IPS-NIHi11 (cell line): Measurements from ENCODE around the gene ARHGAP6.

Experiments
- DNase-seq: peaks from one replicate; pipeline ENCODE4 v3.0.0; 2012; ENCODE audit warnings: mixed read lengths, low spot score

Gene ARHGAP6

DNA sequence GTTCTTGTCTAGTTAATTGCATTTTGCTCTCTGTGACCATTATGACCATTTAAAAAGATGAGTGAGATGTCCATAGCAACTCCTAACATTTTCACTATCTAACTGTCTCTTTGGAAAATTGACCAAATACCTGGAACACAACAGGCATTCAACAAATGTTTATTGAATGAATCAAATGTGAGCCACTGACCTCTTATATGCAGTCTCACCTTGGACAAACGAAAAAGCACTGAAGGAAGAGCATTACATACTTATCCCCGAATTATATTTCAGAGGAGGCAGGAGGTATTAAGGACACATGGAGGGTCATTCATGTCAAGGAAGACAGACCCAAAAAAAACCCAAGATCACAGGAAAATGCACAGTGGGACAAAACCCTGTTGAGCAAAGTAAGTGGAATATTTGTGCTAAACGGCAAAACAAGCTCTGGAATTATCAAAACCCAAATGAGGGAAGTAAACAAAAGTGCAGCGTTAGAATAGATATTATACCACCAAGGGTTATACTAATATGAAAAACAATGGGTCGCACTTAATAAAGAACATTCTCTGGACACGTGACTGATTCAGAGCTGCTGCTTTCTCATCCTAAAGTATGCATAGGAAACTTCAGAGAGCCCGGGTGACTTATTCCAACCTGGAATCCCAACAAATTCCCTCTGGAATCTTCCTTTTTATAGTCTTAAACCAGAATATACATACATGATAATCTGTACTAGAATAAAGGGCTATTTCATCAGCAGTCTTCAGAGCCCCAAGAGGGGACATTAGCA, 240.6 kb downstream of the ARHGAP6 start:
- DNase-seq, result no peak

DNA sequence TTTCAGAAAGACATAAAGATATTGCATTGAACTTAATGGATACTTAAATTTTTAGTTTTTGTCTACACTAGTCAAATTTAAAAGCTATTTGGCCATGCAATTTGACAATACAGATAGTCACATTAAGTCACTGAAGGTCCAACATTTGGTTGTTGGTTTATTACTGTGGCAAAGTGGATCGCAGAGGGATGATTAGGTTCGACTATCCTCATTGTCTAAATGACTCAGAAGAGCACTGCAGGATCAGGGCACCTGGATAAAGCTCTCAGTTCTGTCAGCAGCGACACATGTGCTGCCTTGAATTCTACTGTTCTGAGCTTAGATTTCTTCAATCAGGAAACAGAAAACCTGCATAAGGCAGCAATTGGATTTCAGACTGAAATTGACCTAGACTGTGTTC, 241.8 kb downstream of the ARHGAP6 start:
- no peak for DNase-seq

DNA sequence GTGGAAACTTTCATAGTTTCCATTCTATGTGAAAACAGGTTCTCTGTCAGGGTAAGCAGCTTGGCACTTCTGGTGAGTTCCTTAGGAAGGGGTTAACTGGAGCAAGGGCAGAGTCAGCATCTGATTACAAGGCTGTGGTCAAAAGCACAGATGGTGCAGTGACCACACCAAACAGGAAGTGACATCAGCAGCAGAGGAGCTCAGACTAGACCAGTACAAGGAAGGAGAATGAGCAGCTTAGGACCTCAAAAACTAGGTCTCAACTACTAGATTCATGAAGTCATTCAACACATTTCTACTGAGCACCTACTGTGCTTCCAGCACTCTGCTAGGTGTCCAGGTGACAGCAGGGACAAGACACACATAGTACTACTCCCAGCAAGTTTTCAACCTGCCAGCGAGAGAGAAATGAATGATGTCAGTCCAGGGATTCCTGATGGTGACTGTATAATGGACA, 242.3 kb downstream of the ARHGAP6 start:
- DNase-seq, result no peak

DNA sequence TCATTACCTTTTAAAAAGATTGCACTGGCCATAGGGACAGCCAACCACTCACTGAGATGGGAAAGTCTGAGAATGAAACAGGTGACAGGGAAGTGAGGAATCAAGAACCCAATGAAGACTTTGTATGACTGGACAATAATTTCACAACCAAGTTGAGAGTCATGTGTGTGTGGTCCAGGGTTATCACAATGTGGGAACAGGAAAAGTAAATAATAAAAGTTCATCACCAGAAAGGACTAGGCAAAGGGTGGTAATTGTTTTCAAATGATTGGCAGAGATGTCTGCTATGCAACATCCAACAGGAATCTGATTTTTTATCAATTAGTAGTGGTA, 243.2 kb downstream of the ARHGAP6 start:
- no peak for DNase-seq

DNA sequence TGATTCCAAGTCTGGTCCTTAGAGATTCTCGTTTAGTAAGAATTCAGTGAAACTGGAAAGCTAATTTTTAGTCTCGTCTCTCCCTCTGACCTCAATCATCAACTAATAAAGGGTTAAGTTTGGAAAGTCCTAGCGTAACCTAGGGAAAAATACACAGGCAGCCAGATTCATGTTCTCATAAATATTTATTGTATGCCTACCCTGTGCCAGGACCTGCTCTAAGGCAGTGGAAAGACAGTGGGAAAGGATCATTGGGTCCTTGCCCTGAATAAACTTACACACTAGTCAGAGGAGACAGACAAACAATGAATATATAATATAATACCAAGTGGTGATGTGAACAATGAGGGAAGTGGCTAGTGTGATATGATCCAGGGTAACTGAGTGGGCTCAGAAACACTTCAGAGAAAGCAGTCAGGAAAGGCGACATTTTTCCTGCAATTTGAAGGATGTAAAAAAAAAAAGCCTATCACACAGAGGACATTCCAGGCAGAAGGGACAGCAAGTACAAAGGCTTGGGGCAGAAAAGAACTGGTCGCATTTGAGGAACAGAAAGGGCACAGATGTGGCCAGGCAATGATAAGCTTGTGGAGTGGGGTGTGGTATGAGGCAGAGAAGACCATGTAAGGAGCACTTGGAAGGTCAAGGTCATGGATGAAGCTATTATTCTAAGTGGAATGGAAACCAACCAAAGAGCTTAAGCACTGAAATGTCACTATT, 243.8 kb downstream of the ARHGAP6 start:
- DNase-seq, result no peak

DNA sequence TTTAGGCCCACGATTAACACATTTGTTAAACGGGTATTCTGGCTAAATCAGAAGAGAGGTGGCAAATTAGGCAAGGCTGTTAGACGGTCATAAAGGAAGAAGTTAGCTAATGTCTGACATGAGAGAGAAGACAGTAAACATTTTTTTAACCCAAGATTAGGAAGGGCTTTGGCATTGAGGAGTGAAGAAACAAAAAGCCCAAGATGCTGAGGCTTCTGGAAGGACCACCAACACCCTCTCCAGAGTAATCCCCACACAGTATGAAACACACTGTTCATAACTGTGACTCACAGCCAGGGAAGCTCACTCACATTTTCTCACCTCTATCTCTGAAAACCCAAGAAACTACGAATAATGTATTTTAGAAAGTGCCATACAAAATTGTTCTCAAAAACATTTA, 244.9 kb downstream of the ARHGAP6 start:
- no peak for DNase-seq

DNA sequence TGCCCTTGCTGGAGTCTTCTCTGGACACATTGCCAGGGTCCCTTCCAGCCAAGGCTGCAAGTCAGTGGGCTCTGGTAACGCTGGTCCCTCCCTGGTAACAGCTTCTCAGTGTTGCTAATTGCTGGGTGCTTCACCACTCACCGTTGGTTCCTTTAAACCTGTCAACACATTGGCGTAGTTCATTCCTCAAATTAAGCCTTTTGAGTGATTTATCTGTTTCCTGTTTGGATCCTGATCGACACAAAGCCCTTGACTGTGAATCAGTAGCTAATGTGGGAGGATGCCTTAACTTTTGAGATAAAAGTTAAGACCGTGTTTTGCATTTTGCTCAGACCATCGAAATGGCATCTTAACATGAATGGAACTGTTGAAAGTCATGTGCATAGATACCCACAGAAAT, 246.6 kb downstream of the ARHGAP6 start:
- DNase-seq, result no peak

DNA sequence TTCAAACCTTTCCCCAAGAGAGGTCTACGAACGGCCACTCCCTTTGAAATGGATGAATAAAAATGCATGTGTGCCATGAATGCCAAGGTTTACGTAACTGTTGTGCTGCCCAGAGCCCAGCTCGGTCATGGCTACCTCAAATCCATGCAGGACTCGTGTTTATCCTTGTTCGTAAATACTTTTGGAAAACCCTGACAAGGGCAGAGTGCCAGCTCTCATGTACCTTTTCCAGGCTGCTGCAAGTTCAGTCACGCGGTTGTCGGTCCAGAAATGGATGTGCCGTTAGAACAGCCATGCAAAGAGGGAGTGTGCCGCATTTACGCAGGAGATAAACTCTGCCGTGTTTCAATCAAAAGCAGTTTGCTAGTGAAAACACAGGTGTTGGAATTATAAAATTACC, 249.1 kb downstream of the ARHGAP6 start:
- DNase-seq, result no peak

DNA sequence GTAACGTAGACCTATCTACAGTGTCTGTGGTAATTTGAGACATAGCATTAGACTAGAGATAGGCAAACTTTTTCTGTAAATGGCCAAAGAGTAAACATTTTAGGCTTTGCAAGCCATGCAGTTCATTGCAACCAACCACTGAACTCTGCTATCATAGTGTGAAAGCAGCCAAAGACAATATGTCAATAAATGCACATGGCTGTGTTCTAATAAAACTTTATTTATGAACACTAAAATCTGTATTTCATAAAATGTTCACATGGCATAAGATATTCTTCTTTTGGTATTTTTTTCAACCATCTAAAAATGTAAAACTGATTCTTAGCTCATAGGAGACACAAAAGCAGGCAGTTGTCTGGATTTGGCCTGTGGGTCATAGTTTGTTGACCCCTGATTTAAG, 251.6 kb downstream of the ARHGAP6 start:
- DNase-seq, result no peak

DNA sequence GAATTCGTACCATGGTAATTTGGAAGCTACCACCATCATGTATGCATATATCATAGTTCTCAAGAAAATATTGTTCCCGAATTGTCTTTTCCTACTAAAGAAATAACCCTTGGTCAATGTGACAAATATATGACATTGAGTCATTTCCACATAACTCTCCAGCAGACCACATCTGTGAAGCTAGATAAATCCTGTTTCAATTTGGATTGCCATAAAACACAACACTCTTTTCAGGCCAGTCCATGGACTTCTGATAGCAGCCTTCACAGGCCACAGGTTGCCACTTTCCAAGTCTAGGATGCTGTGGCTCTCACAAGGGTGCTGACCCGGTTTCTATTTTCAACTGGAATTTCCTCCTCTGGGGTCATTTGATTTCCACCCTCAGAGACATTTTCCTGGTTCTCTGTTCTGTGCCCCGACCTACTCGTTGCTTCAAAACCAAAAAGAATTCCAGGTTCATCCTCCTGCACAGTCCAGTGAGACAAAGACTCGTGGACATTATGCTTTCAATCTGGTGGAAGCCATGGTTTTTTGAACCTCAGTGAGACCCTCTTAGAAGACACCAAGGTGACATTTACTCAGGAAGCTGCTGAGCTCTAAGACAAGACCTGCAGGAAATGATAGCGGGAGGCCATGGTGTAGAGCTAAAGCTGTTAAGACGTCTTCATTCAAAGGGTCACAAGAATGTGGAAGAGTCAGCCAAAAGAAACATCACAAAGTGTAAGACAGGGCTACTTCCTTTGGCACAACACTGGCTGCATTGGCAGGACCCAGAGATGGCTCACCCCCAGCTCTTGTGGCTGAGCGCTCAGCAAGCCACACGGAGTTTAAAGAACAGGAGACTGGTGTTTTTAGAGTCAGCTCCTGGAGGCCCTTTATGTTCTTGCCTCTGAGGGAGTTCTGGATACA, 252.8 kb downstream of the ARHGAP6 start:
- DNase-seq, result no peak

DNA sequence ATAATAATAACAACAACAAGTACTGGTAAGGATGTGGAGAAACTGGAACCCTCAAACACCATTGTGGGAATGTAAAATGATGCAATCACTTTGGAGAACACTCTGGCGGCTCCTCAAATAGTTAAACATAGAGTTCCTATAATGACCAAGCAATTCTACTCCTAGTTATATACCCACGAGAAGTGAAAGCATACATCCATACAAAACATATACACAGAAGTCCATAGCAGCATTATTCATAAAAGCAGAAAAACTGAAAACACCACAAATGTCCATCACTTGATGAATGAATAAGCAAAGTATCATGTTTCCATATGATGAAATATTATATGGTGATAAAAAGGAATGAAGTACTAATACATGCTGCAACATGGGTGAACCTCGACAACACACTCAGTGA, 255.8 kb downstream of the ARHGAP6 start:
- DNase-seq, result no peak

DNA sequence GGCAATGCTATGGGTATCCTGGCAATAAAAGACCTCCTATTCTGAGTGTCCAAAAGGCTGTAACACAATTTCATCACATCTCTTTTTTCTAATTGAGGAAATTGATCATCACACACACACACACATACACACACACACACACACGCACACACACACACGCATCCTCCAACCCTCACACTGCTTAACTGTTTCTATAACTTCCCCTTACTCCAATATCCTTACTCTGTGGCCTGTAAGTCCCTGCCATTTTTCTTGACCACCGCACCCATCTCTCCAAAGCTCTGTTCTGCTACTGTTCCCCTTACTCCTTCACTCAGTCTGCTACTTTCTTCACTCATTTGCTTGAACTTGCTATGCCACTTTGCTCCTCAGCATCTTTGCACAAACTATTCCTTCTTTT, 256.9 kb downstream of the ARHGAP6 start:
- no peak for DNase-seq

DNA sequence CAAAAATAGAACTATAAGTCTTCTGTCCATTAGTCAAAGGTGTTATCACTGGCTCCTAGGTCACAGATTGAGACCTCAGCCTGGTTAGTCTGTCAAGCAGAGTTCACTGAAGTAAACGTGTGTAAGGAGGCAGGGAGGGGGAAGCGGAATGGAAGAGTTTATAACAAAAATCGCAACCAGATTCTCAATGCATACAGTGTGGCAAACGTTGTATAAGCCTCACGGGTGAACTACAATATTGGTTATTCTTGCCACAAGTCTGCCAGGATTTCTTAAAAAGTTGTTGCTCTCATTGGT, 257.7 kb downstream of the ARHGAP6 start:
- DNase-seq, result no peak

DNA sequence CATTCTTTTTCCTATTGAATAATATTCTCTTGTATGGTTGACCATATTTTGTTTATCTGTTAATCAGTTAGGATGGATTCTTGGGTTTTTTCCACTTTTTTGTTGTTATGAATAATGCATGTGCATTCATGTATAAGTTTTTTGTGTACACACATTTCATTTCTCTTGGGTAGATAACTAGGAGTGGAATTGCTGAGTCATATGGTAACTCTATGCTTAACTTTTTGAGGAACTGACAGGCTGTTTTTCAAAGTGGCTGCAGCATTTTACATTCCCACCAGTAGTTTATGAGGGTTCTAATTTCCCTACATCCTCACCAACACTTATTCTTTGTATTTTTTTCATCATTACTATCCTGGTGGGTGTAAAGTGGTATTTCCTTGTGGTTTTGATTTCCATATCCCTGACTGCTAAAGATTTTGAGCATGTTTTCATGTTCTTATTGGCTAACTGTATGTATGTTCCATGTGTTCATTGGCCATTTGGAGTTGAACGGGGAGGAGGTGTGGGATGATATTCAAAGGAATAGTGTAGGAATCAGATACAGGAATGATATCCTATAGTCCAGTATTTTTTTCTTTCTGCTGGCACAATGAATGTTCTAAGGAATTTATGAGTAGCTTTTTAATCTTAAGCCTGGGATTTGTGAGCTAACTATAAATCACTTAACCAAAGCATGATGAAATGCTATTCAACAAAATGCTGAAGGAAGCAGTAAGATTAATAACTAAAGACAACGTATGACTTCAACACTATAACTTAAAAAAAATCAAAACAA, 258.2 kb downstream of the ARHGAP6 start:
- no peak for DNase-seq

DNA sequence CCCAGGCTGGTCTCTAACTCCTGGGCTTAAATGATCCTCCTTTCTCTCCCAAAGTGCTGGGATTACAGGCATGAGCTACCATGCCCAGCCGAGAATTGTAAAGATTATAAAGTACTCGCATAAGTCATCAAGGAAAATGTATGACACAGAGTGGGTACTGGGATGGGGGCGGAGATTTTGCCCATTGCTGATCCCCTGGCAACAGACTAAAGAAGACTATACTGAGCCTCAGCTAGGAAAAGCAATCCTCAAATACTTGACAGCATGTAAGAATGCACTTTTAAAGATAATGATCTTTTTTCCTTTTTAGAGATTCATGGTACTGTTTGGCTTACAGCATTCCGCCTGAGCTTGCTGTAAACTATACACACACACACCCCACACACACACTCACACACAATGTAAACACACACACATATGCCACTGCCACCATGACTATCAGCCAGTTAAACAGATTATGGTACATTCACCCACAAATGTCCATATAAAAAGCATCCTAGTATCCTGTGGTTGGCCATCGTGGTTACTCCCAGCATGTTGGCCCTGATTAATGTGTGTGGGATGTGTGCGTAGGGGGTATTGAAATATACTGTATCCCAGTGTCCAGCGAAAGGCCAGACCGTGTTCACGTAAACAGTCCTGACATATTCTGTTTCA, 259.5 kb downstream of the ARHGAP6 start:
- no peak for DNase-seq

DNA sequence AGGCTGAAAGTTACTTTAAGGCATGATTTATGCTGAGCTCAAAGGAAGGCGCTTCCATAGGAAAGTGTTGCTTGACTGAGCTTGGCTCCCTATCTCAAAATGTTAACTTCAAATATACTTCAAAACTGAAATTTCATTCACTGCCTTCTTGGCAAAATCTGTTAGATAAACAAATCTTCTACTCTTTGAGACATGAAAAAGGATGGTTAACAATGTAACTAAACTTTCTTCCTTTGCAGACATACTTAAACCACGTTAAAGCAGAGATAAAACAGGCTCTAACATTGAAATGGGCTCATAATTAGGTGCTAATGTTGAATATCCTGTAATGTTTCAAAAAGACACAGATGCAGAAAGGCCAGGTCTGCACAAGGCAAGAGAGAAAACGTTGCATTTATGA, 262.1 kb downstream of the ARHGAP6 start:
- no peak for DNase-seq

DNA sequence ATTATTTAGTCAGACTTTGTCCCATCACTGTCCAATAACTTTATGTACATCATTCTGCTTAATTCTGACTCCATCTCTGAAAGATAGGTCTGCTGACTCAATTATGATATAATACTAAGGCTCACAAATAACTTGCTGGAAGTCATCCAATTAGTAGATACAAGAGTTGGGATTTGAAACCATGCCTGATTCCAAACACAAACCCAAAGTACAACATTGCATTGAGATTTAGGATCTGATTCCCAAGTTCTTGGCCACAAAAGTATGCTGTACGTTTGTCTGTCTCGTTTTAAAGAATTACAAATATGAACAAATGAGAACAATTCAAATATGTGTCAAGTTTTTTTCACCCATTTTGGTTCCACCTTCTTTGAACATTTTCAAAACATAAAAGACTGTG, 263.8 kb downstream of the ARHGAP6 start:
- no peak for DNase-seq

DNA sequence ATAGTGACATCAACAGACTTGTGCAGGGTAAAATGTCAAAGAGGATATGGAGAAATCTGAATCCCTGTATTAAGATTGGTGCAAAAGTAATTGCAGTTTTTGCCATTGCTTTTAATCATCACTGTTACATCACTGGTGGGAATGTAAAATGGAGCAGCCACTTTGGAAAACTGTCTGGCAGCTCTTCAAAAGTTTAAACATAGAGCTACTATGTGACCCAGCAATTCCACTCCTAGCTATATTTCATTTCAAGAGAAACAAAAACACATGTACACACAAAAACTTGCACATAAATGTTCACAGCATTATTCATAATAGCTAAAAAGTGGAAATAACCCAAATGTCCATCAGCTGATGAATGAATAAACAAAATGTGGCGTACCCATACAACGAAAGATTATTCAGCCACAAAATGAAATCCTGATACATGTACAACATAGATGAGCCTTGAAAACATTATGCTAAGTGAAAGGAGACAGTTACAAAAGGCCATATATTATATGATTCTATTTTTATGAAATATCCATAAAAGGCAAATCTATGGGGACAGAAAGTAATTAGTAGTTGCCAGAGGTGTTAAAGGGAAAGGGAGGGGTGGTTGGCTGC, 266.1 kb downstream of the ARHGAP6 start:
- DNase-seq, result no peak

DNA sequence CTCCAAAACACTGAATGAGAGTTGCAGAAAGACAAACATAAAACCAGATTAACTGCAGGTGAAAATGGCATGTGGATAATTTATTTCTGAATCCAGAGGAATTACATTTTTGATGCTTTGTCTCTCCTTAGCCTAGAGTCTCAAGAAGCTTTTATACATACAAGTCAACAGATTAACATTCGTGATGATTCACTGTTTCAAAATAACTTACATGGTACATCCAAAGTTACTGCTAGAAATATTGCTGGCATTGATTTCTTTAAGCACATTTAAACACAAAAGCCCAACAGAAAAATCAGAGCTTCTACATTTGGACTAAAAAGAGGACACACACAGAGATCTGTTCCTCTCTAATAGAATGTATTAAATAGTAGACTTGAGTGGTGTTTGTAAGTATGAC, 266.9 kb downstream of the ARHGAP6 start:
- no peak for DNase-seq

DNA sequence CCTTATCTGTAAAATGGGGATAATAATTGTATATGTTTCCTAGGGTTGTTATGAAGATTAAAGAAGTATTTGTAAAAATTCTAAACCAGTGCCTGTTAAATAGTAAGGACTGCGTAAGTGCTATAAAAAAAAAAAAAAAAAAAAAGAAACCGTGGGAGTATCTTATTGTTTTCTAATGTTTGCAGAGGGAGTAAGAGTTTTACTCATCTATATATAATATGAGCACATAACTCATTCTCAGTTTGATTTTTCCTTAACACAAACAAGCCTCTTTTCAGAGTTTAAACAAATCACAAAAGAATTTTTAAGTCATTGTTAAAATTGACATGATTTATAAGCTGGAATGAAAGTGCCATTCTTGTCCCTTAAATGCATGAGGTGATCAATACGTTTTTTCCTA, 267.6 kb downstream of the ARHGAP6 start:
- DNase-seq, result no peak

DNA sequence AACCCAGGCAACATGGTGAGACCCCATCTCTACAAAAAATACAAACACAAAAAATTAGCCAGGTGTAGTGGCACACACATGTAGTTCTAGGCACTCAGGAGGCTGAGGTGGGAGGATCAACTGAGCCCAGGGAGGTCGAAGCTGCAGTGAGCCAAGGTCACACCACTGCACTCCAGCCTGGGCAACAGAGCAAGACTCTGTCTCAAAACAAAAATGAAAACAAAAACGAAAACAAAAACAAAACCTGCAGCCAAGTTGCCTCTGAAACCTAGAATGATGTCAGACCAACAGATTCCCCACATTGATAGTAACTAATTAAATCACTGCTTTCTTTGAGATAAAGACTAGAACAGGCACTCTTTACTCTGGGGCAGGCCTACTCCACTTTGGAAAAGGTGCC, 268.0 kb downstream of the ARHGAP6 start:
- no peak for DNase-seq
